K562 (cell line): Measurements from ENCODE around the gene LMBRD1. TPM values are rescaled to one million over a fixed set of nuclear protein-coding genes. Genes with fewer than 3 reads are reported as not detected.

Experiments
- ATAC-seq: fragments of 200-7000 bp; cut with Tn5 transposase; 3 replicates; pipeline ENCODE4 v1.9.1; 2020; ENCODE audit warnings: moderate library complexity
- BruUV-seq: library from RNA; stranded (reverse); fragments of 400-500 nt; replicated peaks from 2 replicates; lab custom pipeline; 2021; lab: Mats Ljungman, UMichigan
- CTCF ChIA-PET: fragments of 300-600 bp; formaldehyde crosslinking; extraction: SDS; loops from one replicate; lab custom pipeline; 2021; ENCODE audit warnings: low intra/inter-chr PET ratio; lab: Yijun Ruan, JAX
- POLR2A ChIA-PET: fragments of 300-600, 350-650 bp; sonication (Branson Sonifier 250); formaldehyde crosslinking; extraction: SDS; loops from one replicate; lab custom pipeline; 2021; ENCODE audit warnings: antibody characterized with exemption, inconsistent platforms; lab: Yijun Ruan, JAX
- DNase-seq, 4 experiments: peaks; one replicate each; pipeline versions ENCODE4 v3.0.0 to v3.0.0-alpha.2; 2011 to 2018; ENCODE audit warnings: low spot score in 3 of 4, mixed read lengths in 3 of 4; ENCODE audit errors: extremely low read depth in 1 of 4
- FAIRE-seq: peaks from 2 replicates; lab custom pipeline; 2011; peaks lifted over from hg19 to GRCh38; lab: Jason Lieb, UNC
- H2AFZ ChIP-seq: 2 replicates; pipeline ENCODE4 v1.6.0; 2011; ENCODE audit warnings: low read depth, low read length, control low read depth, inconsistent platforms
- H3K27ac ChIP-seq: fragments of 200-600 bp; 3 replicates; pipeline ENCODE4 v1.8.0; 2011; ENCODE audit warnings: low read depth, mild to moderate bottlenecking, control low read depth, inconsistent platforms, low read length, moderate library complexity, mixed read lengths; ENCODE audit errors: extremely low read depth
- H3K27me3 ChIP-seq, 2 experiments: fragments of 300-600 bp in 1 of 2; 2 replicates in 1 of 2; 3 replicates in 1 of 2; pipeline versions ENCODE4 v1.6.0 to v1.8.0; 2011; ENCODE audit warnings: inconsistent platforms in 2 of 2, low read length in 2 of 2, mild to moderate bottlenecking in 1 of 2, mixed read lengths in 1 of 2, moderate library complexity in 1 of 2; ENCODE audit not compliant: control insufficient read depth in 2 of 2, insufficient read depth in 2 of 2
- H3K36me3 ChIP-seq: fragments of 300-600 bp; 3 replicates; pipeline ENCODE4 v1.8.0; 2011; ENCODE audit warnings: mild to moderate bottlenecking, low read length, inconsistent platforms; ENCODE audit not compliant: control insufficient read depth, insufficient read depth
- H3K4me1 ChIP-seq, 2 experiments: fragments of 200-600 bp in 1 of 2; replicated peaks in 1 of 2; 2 replicates in 1 of 2; 3 replicates in 1 of 2; pipeline versions ENCODE4 v1.5.1 to v1.8.0; 2011; ENCODE audit warnings: inconsistent platforms in 2 of 2, low read length in 2 of 2, mild to moderate bottlenecking in 1 of 2, mixed read lengths in 1 of 2, moderate library complexity in 1 of 2; ENCODE audit not compliant: control insufficient read depth in 2 of 2, insufficient read depth in 2 of 2
- H3K4me2 ChIP-seq: 2 replicates; pipeline ENCODE4 v1.6.1; 2011; ENCODE audit warnings: low read length, control low read depth, inconsistent platforms, mixed read lengths; ENCODE audit not compliant: insufficient read depth
- H3K4me3 ChIP-seq: fragments of 200-600 bp; sonication (generic), shearing (Covaris generic); 2 replicates; pipeline ENCODE4 v1.5.1; 2016; ENCODE audit warnings: control low read depth, inconsistent platforms
- H3K79me2 ChIP-seq: fragments of 200-600 bp; 3 replicates; pipeline ENCODE4 v1.8.0; 2011; ENCODE audit warnings: low read length, inconsistent platforms; ENCODE audit not compliant: control insufficient read depth, insufficient read depth
- H3K9ac ChIP-seq, 2 experiments: 2 replicates each; pipeline versions ENCODE4 v1.6.0 to v1.6.1; 2011; ENCODE audit warnings: low read depth in 2 of 2, low read length in 2 of 2, control low read depth in 1 of 2, inconsistent platforms in 1 of 2, mild to moderate bottlenecking in 1 of 2, mixed read lengths in 1 of 2; ENCODE audit not compliant: insufficient read depth in 1 of 2
- H3K9me1 ChIP-seq: one replicate; pipeline ENCODE4 v1.6.0; 2011; ENCODE audit warnings: inconsistent platforms, mild to moderate bottlenecking, low read length, moderate library complexity; ENCODE audit not compliant: control insufficient read depth, insufficient read depth
- H3K9me3 ChIP-seq: replicated peaks from 2 replicates; pipeline ENCODE4 v1.5.1; 2011; ENCODE audit warnings: low read depth, low read length, inconsistent platforms; ENCODE audit not compliant: control insufficient read depth, insufficient read depth
- H4K20me1 ChIP-seq: replicated peaks from 2 replicates; pipeline ENCODE4 v1.6.1; 2011; ENCODE audit warnings: low read length, inconsistent platforms, mixed read lengths; ENCODE audit not compliant: control insufficient read depth, insufficient read depth
- RERE ChIP-seq: sonication (generic); formaldehyde crosslinking; IDR thresholded peaks from 2 replicates; pipeline ENCODE4 v1.8.0; 2023; ENCODE audit warnings: missing genetic modification reagents, mild to moderate bottlenecking, borderline replicate concordance
- SIX5 ChIP-seq, 2 experiments: IDR thresholded peaks; 2 replicates each; pipeline ENCODE4 v1.6.1; 2011; ENCODE audit warnings: low read length in 2 of 2, borderline replicate concordance in 1 of 2, low read depth in 1 of 2, mild to moderate bottlenecking in 1 of 2, moderate library complexity in 1 of 2; ENCODE audit not compliant: insufficient read depth in 1 of 2
- ZBTB5 ChIP-seq: fragments of 450-650 bp; IDR thresholded peaks from 2 replicates; pipeline ENCODE4 v1.6.1; 2017; ENCODE audit warnings: antibody characterized with exemption
- ZBTB9 ChIP-seq: fragments of 450-650 bp; formaldehyde crosslinking; IDR thresholded peaks from 2 replicates; pipeline ENCODE4 v1.4.0; 2020; ENCODE audit warnings: mild to moderate bottlenecking, moderate library complexity
- ZNF609 ChIP-seq: sonication (generic); formaldehyde crosslinking; IDR thresholded peaks from 2 replicates; pipeline ENCODE4 v1.8.1; 2023; ENCODE audit warnings: missing genetic modification reagents, mild to moderate bottlenecking, borderline replicate concordance
- WGBS: fragments of 100-300 bp; shearing (Covaris generic); methylation state at CpG from one replicate; pipeline ENCODE4 v1.1.6; 2016; ENCODE audit warnings: low coverage, mixed read lengths; ENCODE audit not compliant: insufficient coverage; ENCODE audit errors: missing lambda C conversion rate; 5-methylcytosine and 5-hydroxymethylcytosine counted together
- in situ Hi-C: fragments of 300-500 bp; cut with MboI; formaldehyde crosslinking; loops from 4 replicates; pipeline ENCODE4 v1.15.0; 2018; ENCODE audit warnings: inconsistent platforms, mixed read lengths
- intact Hi-C: fragments of 100-400 bp; cut with micrococcal nuclease; formaldehyde crosslinking; loops from 2 replicates; pipeline ENCODE4 v1.14.2; 2022
- polyA plus RNA-seq, 8 experiments: library from polyadenylated mRNA; depleted of rRNA in 4 of 8; stranded (reverse) in 5 of 8; unstranded in 3 of 8; fragments of >200 nt; fragmentation: Nextera tagmentation in 2 of 8; fragmentation: Illumina TruSeq in 1 of 8; extraction: Ambion mirVana in 2 of 8; extraction: Trizol in 1 of 8; gene quantifications; 2 replicates each; pipeline versions ENCODE4 v1.2.1 to v1.2.3, GENCODE V29; 2011 to 2014; ENCODE audit warnings: inconsistent platforms in 1 of 8, missing spikeins in 1 of 8
- total RNA-seq, 7 experiments: library from RNA; depleted of rRNA in 6 of 7; stranded (reverse); fragments of >200 nt in 6 of 7; fragmentation: Illumina TruSeq in 2 of 7; extraction: Trizol in 2 of 7; gene quantifications; 2 replicates each; pipeline versions ENCODE4 v1.2.1 to v1.2.3, GENCODE V29; 2011 to 2021; ENCODE audit warnings: low replicate concordance in 1 of 7

Gene LMBRD1
- total and polyA plus RNA-seq, 9 of the 15 experiments (the other 6 are each of a cell fraction or from before 2014, with no cell fraction given), result 14.0 to 85.2 (median 26.5) TPM

- WGBS, result 14% methylated on average over 2 of the region's 2 CpGs
- no peak for DNase-seq
- H3K4me2 ChIP-seq, result no peak overlapping the region
- intact Hi-C loops, result no loop called here
- H3K9ac ChIP-seq, result no peak overlapping the region
- ATAC-seq, result no peak
- no peak for FAIRE-seq
- no peaks in the 10 kb centered on the region for H3K36me3 ChIP-seq
- no peak overlapping the region for H3K27ac ChIP-seq
- no peaks in the 10 kb centered on the region for H4K20me1 ChIP-seq
- no peak overlapping the region for H3K4me3 ChIP-seq
- peaks cover 0 to 5% of the 10 kb centered on the region in 2 experiments; a peak in 2 of 5 replicates for H3K4me1 ChIP-seq
- no peaks in the 10 kb centered on the region for H3K9me1 ChIP-seq
- in situ Hi-C loops, result no loop called here
- BruUV-seq, result no TSS peak
- ChIA-PET POLR2A (no interaction called here), CTCF (no interaction called here)
- no peaks in the 10 kb centered on the region; a peak in 1 of 5 replicates for H3K27me3 ChIP-seq
- H3K9me3 ChIP-seq, result no peaks in the 10 kb centered on the region
- H3K79me2 ChIP-seq, result no peaks in the 10 kb centered on the region
- no peak overlapping the region for H2AFZ ChIP-seq
- no peak for TF ChIP-seq ZBTB5
- no peak for TF ChIP-seq ZNF609 (CRISPR knock-in tag)
- no peak for TF ChIP-seq RERE (CRISPR knock-in tag)
- TF ChIP-seq ZBTB9 (CRISPR knock-in tag), result no peak
- TF ChIP-seq SIX5 (IDR thresholded peaks at IDR 0.05; ENCODE audit: borderline replicate concordance in 1 of 2, insufficient read depth in 1 of 2, low read depth in 1 of 2, low read length in 2 of 2), result no peak
Measured at GRCh38 chr6:69827276-69827893, 30.6 kb upstream of the LMBRD1 start.
